Measurements from ENCODE around the gene TRPM1.
"Not testable (repeated sequence)": the region's sequence is repeated elsewhere in the genome, so short reads cannot be mapped to it uniquely, and the experiment has no call there.

TRPM1 gene

GRCh38 chr15:31090766-31091165 lies 10.8 kb downstream of the TRPM1 start:
- Histone ChIP-seq H2AFZ (ENCODE audit: insufficient read depth, low read length, poor library complexity) (no peak overlapping the region), H3K4me2 (ENCODE audit: low read length) (no peak overlapping the region), H3K79me1 (ENCODE audit: low read length) (no peaks in the 10 kb centered on the region), H3K4me1 (ENCODE audit: control insufficient read depth in 1 of 2, insufficient read depth in 2 of 2, low read length in 2 of 2) (no peaks in the 10 kb centered on the region), H4K12ac (ENCODE audit: low read depth, low read length) (no peak overlapping the region), H3K9me3 (ENCODE audit: insufficient read depth, low read depth, low read length) (peaks cover 4% of the 10 kb centered on the region), H3K36me3 (ENCODE audit: control insufficient read depth in 1 of 2, insufficient read depth in 2 of 2, low read length in 2 of 2) (no peaks in the 10 kb centered on the region), H3K4me3 (ENCODE audit: low read depth, low read length) (no peak overlapping the region), H2BK5ac (ENCODE audit: low read depth, low read length, poor library complexity) (no peak overlapping the region), H3K4ac (ENCODE audit: low read depth, low read length) (no peak overlapping the region), H3K9ac (ENCODE audit: low read length) (no peak overlapping the region), H2BK120ac (ENCODE audit: insufficient read depth, low read length, poor library complexity) (no peak overlapping the region), H2AK5ac (ENCODE audit: low read length) (no peak overlapping the region), H3K14ac (ENCODE audit: low read length) (no peak overlapping the region), H2BK12ac (ENCODE audit: low read length) (no peak overlapping the region), H3K18ac (ENCODE audit: low read length) (no peak overlapping the region), H4K91ac (ENCODE audit: low read depth, low read length) (no peak overlapping the region), H3K27me3 (ENCODE audit: insufficient read depth, low read length) (no peaks in the 10 kb centered on the region), H4K8ac (ENCODE audit: low read depth, low read length) (no peak overlapping the region), H3K79me2 (ENCODE audit: control insufficient read depth, insufficient read depth, low read length, poor library complexity) (no peaks in the 10 kb centered on the region), H3K27ac (ENCODE audit: low read depth, low read length) (no peak overlapping the region), H3K23ac (ENCODE audit: low read length) (no peak overlapping the region)
- DNase-seq, result no peak
- WGBS (ENCODE audit: extremely low coverage, insufficient coverage, insufficient read length), result no CpG with 5 or more reads among the region's 4 CpGs

GRCh38 chr15:31089368-31090047 lies 12.0 kb downstream of the TRPM1 start:
- no peaks in the 10 kb centered on the region for H3K4me1 ChIP-seq (ENCODE audit: control insufficient read depth in 1 of 2, insufficient read depth in 2 of 2, low read length in 2 of 2)
- no peak overlapping the region for H2AFZ ChIP-seq (ENCODE audit: insufficient read depth, low read length, poor library complexity)
- no peak overlapping the region for H4K8ac ChIP-seq (ENCODE audit: low read depth, low read length)
- no peak overlapping the region for H4K91ac ChIP-seq (ENCODE audit: low read depth, low read length)
- no peak overlapping the region for H2BK12ac ChIP-seq (ENCODE audit: low read length)
- H4K12ac ChIP-seq (ENCODE audit: low read depth, low read length), result no peak overlapping the region
- H3K36me3 ChIP-seq (ENCODE audit: control insufficient read depth in 1 of 2, insufficient read depth in 2 of 2, low read length in 2 of 2), result no peaks in the 10 kb centered on the region
- H3K9me3 ChIP-seq (ENCODE audit: insufficient read depth, low read depth, low read length), result peaks cover 4% of the 10 kb centered on the region
- no peak overlapping the region for H3K27ac ChIP-seq (ENCODE audit: low read depth, low read length)
- no peak overlapping the region for H3K9ac ChIP-seq (ENCODE audit: low read length)
- H3K4me3 ChIP-seq (ENCODE audit: low read depth, low read length), result no peak overlapping the region
- H3K4me2 ChIP-seq (ENCODE audit: low read length), result no peak overlapping the region
- no peak overlapping the region for H3K14ac ChIP-seq (ENCODE audit: low read length)
- no peak overlapping the region for H3K18ac ChIP-seq (ENCODE audit: low read length)
- no CpG with 5 or more reads among the region's 18 CpGs for WGBS (ENCODE audit: extremely low coverage, insufficient coverage, insufficient read length)
- H3K23ac ChIP-seq (ENCODE audit: low read length), result no peak overlapping the region
- H3K79me1 ChIP-seq (ENCODE audit: low read length), result no peaks in the 10 kb centered on the region
- no peak overlapping the region for H3K4ac ChIP-seq (ENCODE audit: low read depth, low read length)
- no peak overlapping the region for H2BK5ac ChIP-seq (ENCODE audit: low read depth, low read length, poor library complexity)
- no peak overlapping the region for H2AK5ac ChIP-seq (ENCODE audit: low read length)
- H3K27me3 ChIP-seq (ENCODE audit: insufficient read depth, low read length), result no peaks in the 10 kb centered on the region
- DNase-seq, result no peak
- no peaks in the 10 kb centered on the region for H3K79me2 ChIP-seq (ENCODE audit: control insufficient read depth, insufficient read depth, low read length, poor library complexity)
- no peak overlapping the region for H2BK120ac ChIP-seq (ENCODE audit: insufficient read depth, low read length, poor library complexity)

- no CpG with 5 or more reads among the region's 21 CpGs for WGBS (ENCODE audit: extremely low coverage, insufficient coverage, insufficient read length)
Observed at GRCh38 chr15:31088672-31089367, 12.7 kb downstream of the TRPM1 start.

DNA sequence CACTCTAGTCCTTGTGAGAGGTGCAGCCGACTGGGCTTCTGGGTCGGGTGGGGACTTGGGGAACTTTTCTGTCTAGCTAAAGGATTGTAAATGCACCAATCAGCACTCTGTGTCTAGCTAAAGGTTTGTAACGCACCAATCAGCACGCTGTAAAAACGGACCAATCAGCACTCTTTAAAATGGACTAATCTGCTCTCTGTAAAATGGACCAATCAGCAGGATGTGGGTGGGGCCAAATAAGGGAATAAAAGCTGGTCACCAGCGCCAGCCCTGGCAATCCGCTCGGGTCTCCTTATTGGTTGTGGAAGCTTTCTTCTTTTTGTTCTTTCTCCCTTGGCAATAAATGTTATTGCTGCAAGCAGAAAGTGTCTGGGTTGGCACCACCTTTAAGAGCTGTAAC lies 13.5 kb downstream of the TRPM1 start:
- not testable (repeated sequence) for H2BK12ac ChIP-seq (ENCODE audit: low read length); H3K9me3 ChIP-seq (ENCODE audit: insufficient read depth, low read depth, low read length); H3K79me1 ChIP-seq (ENCODE audit: low read length); H3K4me2 ChIP-seq (ENCODE audit: low read length); H3K18ac ChIP-seq (ENCODE audit: low read length); H4K8ac ChIP-seq (ENCODE audit: low read depth, low read length); H2BK5ac ChIP-seq (ENCODE audit: low read depth, low read length, poor library complexity); H3K36me3 ChIP-seq (ENCODE audit: control insufficient read depth in 1 of 2, insufficient read depth in 2 of 2, low read length in 2 of 2); H2BK120ac ChIP-seq (ENCODE audit: insufficient read depth, low read length, poor library complexity); H2AFZ ChIP-seq (ENCODE audit: insufficient read depth, low read length, poor library complexity); H3K14ac ChIP-seq (ENCODE audit: low read length); H3K27ac ChIP-seq (ENCODE audit: low read depth, low read length); H3K4me3 ChIP-seq (ENCODE audit: low read depth, low read length); H3K79me2 ChIP-seq (ENCODE audit: control insufficient read depth, insufficient read depth, low read length, poor library complexity); H3K23ac ChIP-seq (ENCODE audit: low read length); H3K27me3 ChIP-seq (ENCODE audit: insufficient read depth, low read length); DNase-seq; H4K91ac ChIP-seq (ENCODE audit: low read depth, low read length); H4K12ac ChIP-seq (ENCODE audit: low read depth, low read length); H2AK5ac ChIP-seq (ENCODE audit: low read length); H3K4me1 ChIP-seq (ENCODE audit: control insufficient read depth in 1 of 2, insufficient read depth in 2 of 2, low read length in 2 of 2); H3K4ac ChIP-seq (ENCODE audit: low read depth, low read length); H3K9ac ChIP-seq (ENCODE audit: low read length)
- no CpG with 5 or more reads among the region's 8 CpGs for WGBS (ENCODE audit: extremely low coverage, insufficient coverage, insufficient read length)

More at GRCh38 chr15:31088672-31089367, 12.7 kb downstream of the TRPM1 start:
- Histone ChIP-seq H4K8ac (ENCODE audit: low read depth, low read length) (no peak overlapping the region), H3K9me3 (ENCODE audit: insufficient read depth, low read depth, low read length) (peaks cover 4% of the 10 kb centered on the region), H3K4me3 (ENCODE audit: low read depth, low read length) (no peak overlapping the region), H3K79me2 (ENCODE audit: control insufficient read depth, insufficient read depth, low read length, poor library complexity) (no peaks in the 10 kb centered on the region), H2BK5ac (ENCODE audit: low read depth, low read length, poor library complexity) (no peak overlapping the region), H4K12ac (ENCODE audit: low read depth, low read length) (no peak overlapping the region), H2BK120ac (ENCODE audit: insufficient read depth, low read length, poor library complexity) (no peak overlapping the region), H4K91ac (ENCODE audit: low read depth, low read length) (no peak overlapping the region), H3K27me3 (ENCODE audit: insufficient read depth, low read length) (no peaks in the 10 kb centered on the region), H3K4ac (ENCODE audit: low read depth, low read length) (no peak overlapping the region), H3K79me1 (ENCODE audit: low read length) (no peaks in the 10 kb centered on the region), H3K4me2 (ENCODE audit: low read length) (no peak overlapping the region), H3K23ac (ENCODE audit: low read length) (no peak overlapping the region), H3K9ac (ENCODE audit: low read length) (no peak overlapping the region), H3K14ac (ENCODE audit: low read length) (no peak overlapping the region), H2AFZ (ENCODE audit: insufficient read depth, low read length, poor library complexity) (no peak overlapping the region), H3K27ac (ENCODE audit: low read depth, low read length) (no peak overlapping the region), H3K36me3 (ENCODE audit: control insufficient read depth in 1 of 2, insufficient read depth in 2 of 2, low read length in 2 of 2) (no peaks in the 10 kb centered on the region), H3K18ac (ENCODE audit: low read length) (no peak overlapping the region), H2AK5ac (ENCODE audit: low read length) (no peak overlapping the region), H3K4me1 (ENCODE audit: control insufficient read depth in 1 of 2, insufficient read depth in 2 of 2, low read length in 2 of 2) (no peaks in the 10 kb centered on the region), H2BK12ac (ENCODE audit: low read length) (no peak overlapping the region)
- no peak for DNase-seq
